Gastroesophageal sphincter (tissue), 3 donors: ENCODE data around the gene NEO1.

Source experiments
- CTCF ChIP-seq, 4 experiments: fragments of 200-600 bp in 2 of 4; fragments of 450-650 bp in 2 of 4; sonication (generic) in 1 of 4; IDR thresholded peaks; one replicate each; pipeline ENCODE4 v1.5.1; 2017 to 2019; ENCODE audit warnings: antibody characterized with exemption in 4 of 4, mild to moderate bottlenecking in 2 of 4, moderate library complexity in 2 of 4
- EP300 ChIP-seq: sonication (generic); formaldehyde crosslinking; IDR thresholded peaks from one replicate; pipeline ENCODE4 v1.6.1; 2017; ENCODE audit warnings: antibody characterized with exemption, mild to moderate bottlenecking
- POLR2AphosphoS5 ChIP-seq: sonication (generic); formaldehyde crosslinking; IDR thresholded peaks from one replicate; pipeline ENCODE4 v1.6.1; 2017; ENCODE audit warnings: antibody characterized with exemption

GRCh38 chr15:73156431-73157191, 104.3 kb downstream of the NEO1 start:
- TF ChIP-seq CTCF (IDR thresholded peaks at IDR 0.05) (no peak), POLR2AphosphoS5 (no peak), EP300 (no peak)
